GM21367 (cell line): ENCODE results near the gene SARDH.

Source experiments
- ATAC-seq: cut with Tn5 transposase; IDR thresholded peaks from one replicate; pipeline ENCODE4 v1.9.1; 2021; ENCODE audit not compliant: unreplicated experiment

SARDH gene, protein sequence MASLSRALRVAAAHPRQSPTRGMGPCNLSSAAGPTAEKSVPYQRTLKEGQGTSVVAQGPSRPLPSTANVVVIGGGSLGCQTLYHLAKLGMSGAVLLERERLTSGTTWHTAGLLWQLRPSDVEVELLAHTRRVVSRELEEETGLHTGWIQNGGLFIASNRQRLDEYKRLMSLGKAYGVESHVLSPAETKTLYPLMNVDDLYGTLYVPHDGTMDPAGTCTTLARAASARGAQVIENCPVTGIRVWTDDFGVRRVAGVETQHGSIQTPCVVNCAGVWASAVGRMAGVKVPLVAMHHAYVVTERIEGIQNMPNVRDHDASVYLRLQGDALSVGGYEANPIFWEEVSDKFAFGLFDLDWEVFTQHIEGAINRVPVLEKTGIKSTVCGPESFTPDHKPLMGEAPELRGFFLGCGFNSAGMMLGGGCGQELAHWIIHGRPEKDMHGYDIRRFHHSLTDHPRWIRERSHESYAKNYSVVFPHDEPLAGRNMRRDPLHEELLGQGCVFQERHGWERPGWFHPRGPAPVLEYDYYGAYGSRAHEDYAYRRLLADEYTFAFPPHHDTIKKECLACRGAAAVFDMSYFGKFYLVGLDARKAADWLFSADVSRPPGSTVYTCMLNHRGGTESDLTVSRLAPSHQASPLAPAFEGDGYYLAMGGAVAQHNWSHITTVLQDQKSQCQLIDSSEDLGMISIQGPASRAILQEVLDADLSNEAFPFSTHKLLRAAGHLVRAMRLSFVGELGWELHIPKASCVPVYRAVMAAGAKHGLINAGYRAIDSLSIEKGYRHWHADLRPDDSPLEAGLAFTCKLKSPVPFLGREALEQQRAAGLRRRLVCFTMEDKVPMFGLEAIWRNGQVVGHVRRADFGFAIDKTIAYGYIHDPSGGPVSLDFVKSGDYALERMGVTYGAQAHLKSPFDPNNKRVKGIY

DNA sequence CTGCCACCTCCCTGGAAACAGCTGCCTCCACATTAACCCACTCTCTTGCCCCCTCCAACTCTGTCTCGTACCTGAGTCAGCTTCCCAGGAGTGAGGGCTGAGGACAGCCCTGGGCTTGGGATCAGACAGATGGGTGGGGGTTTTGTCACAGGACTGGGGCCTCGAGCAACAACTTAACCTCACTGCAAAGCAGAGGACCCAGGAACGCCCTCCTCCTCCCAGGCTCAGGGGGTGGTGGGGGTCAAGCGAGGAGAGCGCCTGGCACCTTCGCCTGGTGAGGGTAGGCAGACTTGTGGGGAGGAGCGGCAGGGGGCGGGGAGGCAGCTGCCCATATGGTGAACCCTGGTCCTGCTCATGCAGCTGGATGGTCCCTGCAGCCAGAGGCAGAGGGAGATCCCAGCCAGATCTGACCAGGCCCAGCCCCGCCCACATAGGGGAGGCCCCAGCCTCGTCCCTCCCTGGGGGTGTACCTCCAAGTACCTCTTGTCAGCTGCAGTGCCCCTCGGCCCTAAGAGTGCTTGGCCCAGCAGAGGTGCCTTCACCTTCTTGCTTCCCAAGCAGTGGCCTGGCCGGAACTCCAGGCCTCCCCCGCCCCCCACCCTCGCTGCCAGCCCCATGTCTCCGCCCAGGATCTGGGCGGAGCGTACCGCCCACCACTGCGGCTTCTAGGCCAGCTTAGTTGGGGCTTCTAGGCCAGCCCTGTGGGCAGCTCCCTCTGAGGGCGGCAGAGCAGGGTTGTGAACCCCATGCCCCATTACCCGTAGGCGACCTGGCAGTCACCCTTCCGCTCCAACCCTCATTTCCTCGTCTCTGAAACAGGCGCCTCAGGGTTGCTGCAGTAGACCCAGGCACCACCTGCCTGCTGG lies at the start of gene SARDH:
TSS of gene SARDH (minus strand) at position 579 of the 866 bp plus-strand sequence. CDS start 4,179 bp downstream, outside the sequence.
- ATAC-seq = no peak

DNA sequence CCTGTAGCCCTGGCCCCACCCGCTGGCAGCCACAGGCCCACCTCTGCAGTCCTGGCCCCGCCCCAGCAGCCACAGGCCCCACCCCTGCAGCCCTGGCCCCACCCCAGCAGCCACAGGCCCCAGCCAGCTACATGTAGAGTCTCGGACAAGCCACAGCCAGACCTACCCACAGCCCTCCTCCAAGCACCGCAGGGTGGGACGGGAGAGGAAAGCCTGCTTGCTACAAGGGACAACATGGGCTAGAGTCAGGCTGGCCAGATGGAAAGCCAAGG lies 49.5 kb upstream of the SARDH start:
- ATAC-seq = peak; percentile 47

DNA sequence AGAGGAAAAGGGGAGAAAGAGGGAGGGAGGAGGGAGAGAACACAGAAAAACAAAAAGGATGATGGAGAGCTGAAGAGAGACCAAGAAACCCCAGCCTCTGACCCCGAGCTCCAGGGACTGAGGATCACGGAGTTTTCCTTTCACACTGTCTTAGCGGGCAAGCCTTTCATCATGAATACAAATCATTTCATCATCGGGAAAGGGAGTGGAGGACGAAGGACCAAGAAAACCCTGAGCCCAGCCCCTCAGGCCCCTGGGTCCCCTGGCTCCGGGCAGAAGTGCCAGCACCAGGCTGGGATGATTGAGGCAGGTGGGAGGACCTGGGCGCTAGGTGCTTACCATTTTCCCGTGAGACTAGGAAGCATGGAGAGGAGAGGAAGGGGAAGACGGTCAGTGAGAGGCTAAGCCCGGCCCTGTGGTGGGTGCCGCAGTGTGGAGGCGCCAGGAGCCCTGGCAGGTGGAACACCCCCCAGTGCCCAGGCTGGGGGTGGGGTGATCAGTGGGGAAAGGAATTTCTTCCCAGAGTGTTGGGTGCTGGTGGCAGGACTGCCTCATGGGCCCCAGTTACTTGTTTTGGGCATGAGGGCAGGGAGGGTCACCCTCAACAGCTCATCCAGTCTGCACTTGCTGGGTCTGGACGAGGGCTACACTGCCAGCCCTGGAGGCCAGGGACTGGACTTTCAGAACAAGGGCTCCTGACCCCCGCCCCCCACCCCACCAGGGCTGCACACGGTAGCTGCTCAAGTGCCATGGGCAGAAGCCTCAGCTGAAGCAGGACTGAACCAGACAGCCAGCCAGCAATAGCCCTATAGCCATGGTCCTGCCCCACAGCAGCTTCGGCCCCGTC lies 49.0 kb upstream of the SARDH start:
- ATAC-seq = no peak

DNA sequence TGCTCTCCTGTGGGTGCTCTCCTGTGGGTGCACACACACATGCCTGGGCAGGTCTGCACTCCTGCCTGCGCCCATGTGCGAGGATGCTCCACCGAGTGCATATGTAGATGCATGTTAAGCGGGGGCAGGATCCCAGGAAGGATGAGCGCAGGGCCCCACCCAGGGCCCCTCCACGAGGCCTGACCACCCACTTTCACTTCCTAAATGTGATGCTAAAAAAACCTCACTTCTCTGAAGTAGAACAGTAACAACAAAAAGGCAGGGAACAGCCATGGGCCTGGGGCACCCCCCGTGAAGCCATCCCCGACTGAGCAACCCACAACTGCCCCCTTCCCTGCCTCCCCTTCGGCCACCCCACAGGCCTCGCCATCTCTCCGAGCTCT lies 48.2 kb upstream of the SARDH start:
- ATAC-seq = no peak

DNA sequence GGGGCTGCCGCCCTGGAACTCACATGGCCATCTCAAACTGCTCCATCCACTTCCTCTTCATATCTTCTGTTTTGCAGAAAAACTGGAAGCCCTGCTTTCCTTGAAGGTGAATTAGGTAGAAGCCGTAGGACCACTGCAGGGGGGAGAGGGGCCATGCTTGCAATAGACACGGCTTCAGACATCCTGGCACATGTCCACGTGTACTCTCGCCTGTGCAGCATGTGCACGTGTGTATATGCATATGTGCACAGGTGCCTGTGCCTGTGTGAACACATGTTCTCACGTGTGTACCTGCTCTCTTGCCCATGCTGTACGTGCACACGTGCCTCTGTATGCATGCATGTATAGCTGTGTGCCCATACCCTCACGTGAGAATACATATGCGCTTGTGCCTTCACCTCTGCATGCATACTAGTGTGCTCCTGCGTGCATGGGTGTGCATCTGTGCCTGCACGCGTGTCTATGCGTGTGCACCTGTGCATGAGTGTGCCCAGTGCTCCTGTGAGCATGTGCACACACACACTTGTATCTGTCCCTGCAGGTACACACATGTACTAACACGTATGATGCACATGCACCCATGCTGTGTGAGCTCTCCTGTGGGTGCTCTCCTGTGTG lies 47.7 kb upstream of the SARDH start:
- ATAC-seq = no peak

DNA sequence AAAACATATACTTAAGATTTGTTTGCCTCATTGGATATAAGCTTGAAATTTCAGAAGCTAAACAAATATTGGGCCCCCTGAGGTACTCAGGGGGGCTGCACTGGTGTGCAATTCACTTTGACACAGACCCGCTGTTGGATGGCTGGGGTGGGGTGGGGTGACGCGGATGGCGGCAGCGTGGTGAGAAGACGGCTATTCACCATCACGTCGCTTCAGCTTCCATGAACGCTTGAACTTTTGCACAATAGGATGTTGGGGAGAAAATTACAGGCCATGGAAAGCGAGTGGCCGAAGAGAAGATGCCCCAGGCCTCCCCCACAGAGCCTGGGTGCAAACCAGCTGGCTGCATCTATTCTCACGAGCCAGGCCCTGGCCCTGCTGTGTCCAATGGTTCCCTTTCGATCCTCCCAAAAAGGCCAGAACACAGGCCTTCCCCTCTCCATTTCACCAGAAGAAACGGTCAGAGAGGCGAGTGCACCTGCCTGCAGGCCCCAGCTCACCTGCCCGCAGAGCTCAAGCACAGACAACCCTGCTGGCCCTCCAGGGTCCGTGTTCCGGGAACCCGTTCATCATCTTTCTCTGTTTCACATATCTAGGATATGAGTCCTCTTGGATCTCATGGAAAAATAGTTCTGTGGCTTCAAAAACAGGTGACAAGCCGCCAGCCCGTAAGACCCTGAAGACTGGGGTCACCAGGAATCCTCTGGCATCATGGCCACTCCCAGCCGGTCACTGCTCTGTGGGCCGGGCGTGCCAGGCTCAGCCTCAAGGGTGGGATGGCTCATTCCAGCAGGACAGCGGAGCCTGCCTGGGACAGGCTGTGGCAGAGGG lies 46.8 kb upstream of the SARDH start:
- ATAC-seq = no peak

DNA sequence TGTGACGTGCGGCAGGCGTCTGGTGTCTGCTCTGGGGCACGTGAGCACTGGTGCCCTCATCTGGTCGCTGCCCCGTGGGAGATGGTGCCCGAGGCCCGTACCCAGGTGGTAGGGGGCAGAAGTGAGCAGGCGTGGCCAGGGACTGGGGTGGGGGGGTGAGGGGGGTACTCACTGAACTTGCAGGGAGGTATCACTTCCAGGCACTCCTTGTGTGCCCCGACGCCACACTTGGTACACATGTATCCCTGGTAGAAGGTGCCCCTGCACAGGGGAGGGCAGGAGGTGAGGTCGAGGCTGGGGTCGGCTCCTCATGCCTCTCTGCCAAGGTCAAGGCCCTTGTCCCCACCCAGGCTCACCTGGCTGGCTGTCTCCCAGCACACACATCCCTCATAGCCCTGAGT lies 45.2 kb upstream of the SARDH start:
- no peak for ATAC-seq

DNA sequence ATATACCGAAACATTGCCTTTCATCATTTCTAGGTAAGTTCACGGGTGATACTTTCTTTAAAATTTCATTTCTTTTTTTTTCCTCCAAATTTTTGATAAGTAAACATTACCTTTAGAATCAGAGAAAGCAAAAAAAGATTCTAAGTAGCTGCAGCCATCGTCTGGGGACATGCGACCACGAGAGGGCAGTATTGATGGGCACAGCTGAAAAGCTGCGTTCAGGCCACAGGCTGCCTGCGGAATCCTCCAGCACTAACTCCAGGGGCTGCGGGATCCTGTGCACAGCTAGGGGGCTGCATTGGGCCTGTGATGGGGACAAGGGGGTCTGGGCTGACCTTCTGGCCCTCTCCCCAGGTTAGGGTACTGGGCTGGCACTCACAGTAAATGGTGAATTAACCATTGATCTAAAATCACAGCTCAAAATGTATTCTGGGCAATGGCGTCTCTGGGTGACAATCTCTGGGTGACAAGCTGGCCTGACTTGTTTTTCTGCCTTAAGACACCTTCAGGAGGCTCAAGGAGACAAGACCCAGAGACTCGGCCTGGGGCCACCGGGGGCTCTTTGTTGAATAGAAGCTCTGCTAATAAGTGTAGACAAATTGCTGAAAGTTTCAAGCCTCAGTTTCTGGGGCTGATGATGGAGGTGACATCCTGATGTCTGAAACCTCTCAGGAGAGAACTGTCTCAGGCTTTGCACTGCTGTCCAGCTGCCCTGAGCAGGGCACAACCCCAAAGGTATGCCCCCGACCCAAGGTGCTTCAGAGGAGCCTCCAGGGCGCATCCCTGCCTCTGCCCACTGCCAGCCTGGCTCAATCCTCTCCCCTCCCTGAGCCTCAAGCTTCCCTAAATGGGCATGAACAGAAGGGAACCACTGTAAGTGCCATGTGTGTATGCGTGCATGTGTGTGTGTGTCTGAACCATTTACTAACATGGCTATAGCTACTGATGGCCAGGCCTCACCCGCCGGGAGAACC lies 44.3 kb upstream of the SARDH start:
- ATAC-seq = no peak

DNA sequence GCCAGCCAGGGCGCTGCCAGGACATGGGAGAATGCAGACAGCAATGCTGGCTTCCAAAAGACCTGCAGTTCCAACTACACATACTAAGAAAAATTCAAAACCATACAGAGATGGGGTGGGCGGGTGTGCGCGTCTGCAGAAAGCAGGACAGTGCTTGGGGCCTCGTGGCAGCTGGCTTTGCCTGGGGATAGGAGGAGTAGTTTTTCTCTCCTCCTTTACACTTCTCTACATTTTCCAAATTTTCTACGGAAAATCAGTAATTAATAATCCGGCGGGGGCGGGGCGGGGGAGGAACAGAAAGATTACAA lies 43.6 kb upstream of the SARDH start:
- ATAC-seq = no peak

DNA sequence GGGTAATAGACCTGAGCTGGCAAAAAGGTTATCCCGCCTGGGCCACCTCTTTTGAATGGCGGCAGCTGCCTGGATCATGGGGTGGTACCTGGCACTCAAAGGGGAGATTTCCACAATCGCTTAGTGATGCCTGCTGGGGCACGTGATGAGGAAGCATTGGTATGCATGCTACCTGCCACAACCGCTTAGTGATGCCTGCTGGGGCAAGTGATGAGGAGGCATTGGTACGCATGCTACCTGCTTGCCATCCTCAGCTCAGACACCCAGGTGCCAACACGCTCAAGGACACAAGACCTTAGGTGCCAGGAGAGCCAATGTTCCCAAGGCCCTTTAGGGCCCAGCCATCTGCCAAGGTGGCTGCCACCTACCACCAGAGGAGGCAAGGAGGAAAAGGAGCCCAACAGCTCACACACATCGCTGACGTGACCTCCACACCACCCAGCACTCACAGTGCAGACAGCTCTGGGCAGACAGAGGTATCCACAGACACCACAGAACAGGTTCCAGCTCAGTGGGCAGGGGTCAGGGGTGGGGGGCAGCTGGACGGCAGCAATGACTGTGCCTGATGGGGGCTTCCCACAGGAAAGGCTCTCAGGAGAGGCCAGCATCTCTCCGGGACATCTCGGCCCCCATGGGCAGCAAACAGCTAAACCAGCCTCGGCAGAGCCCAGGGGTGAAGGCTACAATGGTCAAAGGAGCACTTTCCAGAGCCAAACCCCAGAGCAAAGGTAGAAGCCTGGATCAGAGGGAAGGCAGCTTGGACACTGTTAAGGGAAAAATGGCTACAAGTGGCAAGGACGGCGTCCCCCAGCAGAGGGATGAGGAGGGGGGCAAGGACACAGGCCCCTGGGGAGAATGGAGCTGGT lies 43.0 kb upstream of the SARDH start:
- ATAC-seq = no peak

DNA sequence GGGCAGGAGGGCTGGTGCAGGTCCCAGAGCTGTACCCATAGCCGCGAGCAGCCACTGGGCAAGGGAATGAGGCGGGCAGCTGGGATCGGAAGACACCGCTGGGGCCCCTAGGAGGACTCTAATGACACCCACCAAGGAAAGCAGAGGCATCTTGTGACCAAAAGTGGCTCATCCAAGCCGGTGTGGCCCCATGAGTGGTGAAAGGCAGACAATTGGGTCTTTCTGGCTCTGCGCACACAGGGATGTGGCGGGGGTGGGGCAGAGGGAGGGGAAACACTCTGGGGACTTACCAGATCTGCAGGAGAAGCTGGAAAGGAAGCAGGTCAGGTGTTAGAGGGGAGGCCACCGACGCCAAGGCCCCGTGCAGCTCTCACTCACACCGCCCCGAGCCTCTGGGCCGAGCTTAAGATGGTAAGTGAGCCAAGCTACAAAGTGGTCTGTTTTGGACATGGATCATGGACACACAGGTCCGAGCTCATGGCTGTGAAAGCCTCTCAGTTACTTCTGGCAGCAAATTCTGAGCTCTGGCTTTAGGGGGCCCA lies 42.3 kb upstream of the SARDH start:
- ATAC-seq = no peak

DNA sequence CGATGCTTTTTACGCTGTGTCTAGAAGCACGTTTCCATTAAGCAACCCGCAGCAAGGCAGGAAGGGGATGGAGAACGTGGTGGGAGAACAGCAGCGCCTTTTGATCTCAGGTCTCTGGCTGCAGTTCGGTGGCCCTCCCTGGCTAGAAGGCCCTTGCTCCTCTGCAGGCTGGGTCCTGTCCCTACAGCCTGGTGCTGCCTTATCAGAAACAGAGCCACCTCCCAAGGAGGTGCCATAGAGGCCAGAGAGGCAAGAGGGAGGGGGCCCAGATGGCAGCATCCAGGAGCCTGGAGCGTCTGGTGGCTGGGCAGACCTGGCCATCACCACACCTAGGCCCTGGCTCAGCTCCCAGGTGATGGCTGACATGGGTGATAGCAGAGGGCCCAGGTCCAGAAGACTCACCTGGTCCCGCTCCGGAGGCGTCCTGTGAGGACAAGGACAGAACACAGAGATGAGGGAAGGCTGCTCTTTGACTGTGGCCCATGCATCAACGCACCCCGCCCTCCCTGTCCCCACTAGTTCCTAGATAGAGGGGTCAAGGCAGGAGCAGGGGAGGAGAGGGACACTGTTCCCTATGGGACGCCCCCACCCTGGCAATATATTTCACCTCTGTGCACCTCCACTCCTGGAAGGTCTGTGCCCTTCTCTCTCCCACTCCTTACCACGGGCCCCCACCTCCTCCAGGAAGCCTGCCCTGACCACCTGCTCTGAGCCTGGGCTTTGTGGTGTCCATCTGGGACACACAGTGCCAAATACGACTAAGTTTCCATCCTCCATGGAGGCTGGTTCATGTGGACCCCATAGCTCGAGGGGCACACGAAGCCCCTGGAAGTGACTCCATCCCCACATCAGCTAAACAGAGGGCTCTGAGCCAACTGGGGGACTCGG lies 41.6 kb upstream of the SARDH start:
- no peak for ATAC-seq

DNA sequence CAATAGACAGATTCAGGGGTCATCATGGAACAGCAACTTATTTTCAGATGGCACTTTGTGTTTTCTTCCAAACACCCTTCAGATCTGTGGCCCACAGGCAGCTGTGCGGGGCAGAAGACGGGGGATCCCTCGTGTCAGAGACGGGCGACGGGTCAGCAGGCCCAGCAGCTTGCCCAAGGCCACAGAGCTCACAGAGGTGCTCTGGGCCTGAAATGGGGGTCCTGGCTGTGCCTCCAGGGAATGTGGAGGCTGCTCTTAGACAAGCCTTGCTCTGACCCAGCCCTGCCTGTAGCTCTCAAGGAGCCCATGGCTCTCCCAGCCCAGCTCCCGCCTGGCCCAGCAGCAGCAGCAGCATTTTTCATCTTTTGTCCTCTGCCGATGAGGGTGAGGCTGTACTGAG lies 40.9 kb upstream of the SARDH start:
- ATAC-seq = no peak

DNA sequence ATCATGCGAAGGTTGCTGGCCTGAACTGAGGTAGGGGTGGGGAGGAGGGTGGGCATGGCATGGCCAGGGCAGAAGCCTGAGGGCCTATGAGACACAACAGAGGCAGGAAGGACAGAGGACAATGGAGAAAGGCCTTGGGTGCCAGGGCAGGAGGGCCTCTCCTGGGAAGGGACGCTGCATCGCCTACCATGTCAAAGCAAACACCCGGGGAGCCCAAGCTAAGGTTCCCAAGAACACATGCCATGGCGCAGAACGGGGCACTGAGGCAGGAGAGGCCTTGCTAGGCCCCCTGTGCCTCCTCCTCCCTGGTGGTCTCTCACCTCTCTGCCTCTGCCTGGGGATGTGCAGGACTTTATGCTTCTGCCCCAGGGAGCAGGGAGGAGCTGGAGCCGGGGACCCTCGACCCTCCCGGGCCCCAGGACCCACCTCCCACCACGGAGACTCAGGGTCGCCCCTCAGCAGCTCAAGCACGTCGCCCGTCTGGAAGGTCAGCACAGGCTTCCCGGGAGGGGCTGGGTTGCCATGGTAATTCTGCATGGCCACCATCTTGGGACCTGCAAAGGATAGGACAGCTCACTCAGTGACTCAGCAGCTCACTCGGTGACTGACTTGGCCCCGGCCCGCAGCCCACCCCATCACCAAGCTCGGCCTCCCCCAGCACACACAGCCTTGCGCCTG lies 40.3 kb upstream of the SARDH start:
- no peak for ATAC-seq

DNA sequence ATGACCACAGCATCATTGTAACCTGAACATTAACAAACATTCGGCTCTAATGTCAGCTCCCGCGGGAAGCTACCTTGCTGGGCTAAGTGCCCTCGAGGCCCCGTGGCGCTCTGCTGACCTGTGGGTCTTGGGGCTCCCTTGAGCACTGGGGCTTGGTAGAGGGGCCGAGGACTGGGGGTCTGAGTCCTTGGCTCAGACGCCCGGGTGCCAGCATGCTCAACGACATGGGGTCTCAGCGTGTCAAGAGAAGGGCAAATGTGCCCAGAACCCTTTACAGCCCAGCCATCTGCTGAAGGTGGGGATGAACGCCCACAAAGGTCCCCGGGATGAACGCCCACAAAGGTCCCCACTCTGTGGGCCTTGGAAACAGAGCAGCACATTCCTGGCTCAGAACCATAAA lies 39.7 kb upstream of the SARDH start:
- no peak for ATAC-seq
